Measurements from ENCODE around the gene UNC79. TPM values are rescaled to one million over a fixed set of nuclear protein-coding genes. Genes with fewer than 3 reads are reported as not detected.

Gene UNC79
- total RNA-seq, 1 experiment from 2014 or later = 0.05 TPM

- no peak overlapping the region for H3K27ac ChIP-seq (ENCODE audit: low read length)
- ATAC-seq = no peak
- no peak overlapping the region for H3K4me3 ChIP-seq (ENCODE audit: low read depth in 2 of 2, low read length in 2 of 2)
- no peak for DNase-seq (ENCODE audit: low read depth, low spot score)
- TF ChIP-seq REST (IDR thresholded peaks at IDR 0.05; ENCODE audit: insufficient read depth in 1 of 2, low read depth in 2 of 2, low read length in 1 of 2) (no peak), CTCF (IDR thresholded peaks at IDR 0.05) (no peak), SIN3A (IDR thresholded peaks at IDR 0.05; ENCODE audit: borderline replicate concordance, insufficient read depth, low read depth, low read length) (no peak), POLR2AphosphoS5 (IDR thresholded peaks at IDR 0.05; ENCODE audit: low read depth, low read length) (no peak), TCF7L2 (IDR thresholded peaks at IDR 0.05; ENCODE audit: low read depth, low read length) (no peak)
- no peaks in the 10 kb centered on the region for H3K36me3 ChIP-seq (ENCODE audit: control insufficient read depth, insufficient read depth, low read length)
- no peaks in the 10 kb centered on the region for H3K4me1 ChIP-seq (ENCODE audit: control insufficient read depth, insufficient read depth, low read length)
- no peaks in the 10 kb centered on the region for H3K27me3 ChIP-seq (ENCODE audit: control insufficient read depth, insufficient read depth, low read length)
- CTCF ChIA-PET = no interaction called here
- BruUV-seq (replicated peaks) = no TSS peak
- in situ Hi-C loops (cut with HindIII; ENCODE audit: low pct_unique_long_range_greater_than_20kb, low sequenced_read_pairs) (no loop called here), intact Hi-C loops (cut with micrococcal nuclease; ENCODE audit: unreplicated experiment) (no loop called here)
- no peaks in the 10 kb centered on the region for H3K9me3 ChIP-seq (ENCODE audit: control insufficient read depth, insufficient read depth, low read depth, low read length)
- POLR2A ChIA-PET = no interaction called here
Observed at GRCh38 chr14:93587330-93587729, 156.6 kb downstream of the UNC79 start.

- Histone ChIP-seq H3K4me1 (ENCODE audit: control insufficient read depth, insufficient read depth, low read length) (no peaks in the 10 kb centered on the region), H3K27me3 (ENCODE audit: control insufficient read depth, insufficient read depth, low read length) (no peaks in the 10 kb centered on the region), H3K9me3 (ENCODE audit: control insufficient read depth, insufficient read depth, low read depth, low read length) (no peaks in the 10 kb centered on the region), H3K4me3 (ENCODE audit: low read depth in 2 of 2, low read length in 2 of 2) (no peak overlapping the region), H3K27ac (ENCODE audit: low read length) (no peak overlapping the region), H3K36me3 (ENCODE audit: control insufficient read depth, insufficient read depth, low read length) (no peaks in the 10 kb centered on the region)
- no peak for TF ChIP-seq CTCF (IDR thresholded peaks at IDR 0.05)
- no peak for TF ChIP-seq SIN3A (IDR thresholded peaks at IDR 0.05; ENCODE audit: borderline replicate concordance, insufficient read depth, low read depth, low read length)
- TF ChIP-seq POLR2AphosphoS5 (IDR thresholded peaks at IDR 0.05; ENCODE audit: low read depth, low read length) = no peak
- TF ChIP-seq TCF7L2 (IDR thresholded peaks at IDR 0.05; ENCODE audit: low read depth, low read length) = no peak
- TF ChIP-seq REST (IDR thresholded peaks at IDR 0.05; ENCODE audit: insufficient read depth in 1 of 2, low read depth in 2 of 2, low read length in 1 of 2) = no peak
- intact Hi-C loops (cut with micrococcal nuclease; ENCODE audit: unreplicated experiment) = no loop called here
- in situ Hi-C loops (cut with HindIII; ENCODE audit: low pct_unique_long_range_greater_than_20kb, low sequenced_read_pairs) = no loop called here
- POLR2A ChIA-PET = no interaction called here
- no TSS peak for BruUV-seq (replicated peaks)
- ATAC-seq (no peak), DNase-seq (ENCODE audit: low read depth, low spot score) (no peak)
- CTCF ChIA-PET = no interaction called here
Observed at GRCh38 chr14:93591506-93591905, 160.8 kb downstream of the UNC79 start.
